B cell (primary cell): ENCODE data around the gene ERG.

Source experiments
- CTCF ChIP-seq: fragments of 200-600 bp; IDR thresholded peaks from one replicate; pipeline ENCODE4 v1.8.0; 2022; ENCODE audit warnings: antibody characterized with exemption, mild to moderate bottlenecking
- EZH2 ChIP-seq: IDR thresholded peaks from 2 replicates; pipeline ENCODE4 v1.6.1; 2012; ENCODE audit warnings: borderline replicate concordance, low read depth, mild to moderate bottlenecking, moderate library complexity, low read length; ENCODE audit not compliant: insufficient read depth, poor library complexity, severe bottlenecking

- TF ChIP-seq CTCF, result no peak
- TF ChIP-seq EZH2, result no peak
Observed at GRCh38 chr21:38507374-38507942, 9.2 kb upstream of the ERG start.
